Activated T-helper 2 cell treated with anti-CD3 and anti-CD28 coated beads, Interferon-gamma antibody, Interleukin-2, Interleukin-4, amounts not matched to agents 10 μg/mL and 5 μg/mL and 100 μg/mL, durations not matched to agents 14 hours and 24 hours and 36 hours (primary cell): Measurements from ENCODE around the gene TBX15. TPM values are rescaled to one million over a fixed set of nuclear protein-coding genes. Genes with fewer than 3 reads are reported as not detected.

Experiments
- DNase-seq: peaks from one replicate; pipeline ENCODE4 v3.0.0; 2021; ENCODE audit warnings: low spot score
- H3K27ac Mint-ChIP-seq: one replicate; pipeline ENCODE4 v1.8.0; 2021; ENCODE audit warnings: mixed read lengths
- H3K27me3 Mint-ChIP-seq: one replicate; pipeline ENCODE4 v1.8.0; 2021; ENCODE audit warnings: low read depth, mixed read lengths
- H3K36me3 Mint-ChIP-seq: one replicate; pipeline ENCODE4 v1.8.0; 2021; ENCODE audit warnings: low read depth, mixed read lengths
- H3K4me1 Mint-ChIP-seq: one replicate; pipeline ENCODE4 v1.8.0; 2021; ENCODE audit warnings: low read depth, mixed read lengths
- H3K4me3 Mint-ChIP-seq: one replicate; pipeline ENCODE4 v1.8.0; 2021; ENCODE audit warnings: low read depth, mild to moderate bottlenecking, moderate library complexity, mixed read lengths
- H3K9me3 Mint-ChIP-seq: one replicate; pipeline ENCODE4 v1.8.0; 2021; ENCODE audit warnings: mixed read lengths
- intact Hi-C: fragments of 100-400 bp; cut with micrococcal nuclease; formaldehyde crosslinking; loops from one replicate; pipeline ENCODE4 v1.15.1; 2023
- total RNA-seq: library from RNA; stranded (reverse); gene quantifications from 2 replicates; pipeline ENCODE4 v1.2.3, GENCODE V29; 2022

The TBX15 gene
- total RNA-seq, 1 donor from 2014 or later: not detected

GRCh38 chr1:118987468-118988185 lies 516 bp downstream of the TBX15 start:
- DNase-seq: no peak
- Mint-ChIP-seq H3K27me3 (peaks cover 95% of the 10 kb centered on the region), H3K9me3 (peaks cover 11% of the 10 kb centered on the region), H3K27ac (no peak overlapping the region), H3K36me3 (peaks cover 26% of the 10 kb centered on the region), H3K4me3 (no peak overlapping the region), H3K4me1 (peaks cover 5% of the 10 kb centered on the region)
- intact Hi-C loops: loop anchor here (2.0 kb wide), 2 partner anchors 15 to 21 kb away; no protein-coding TSS in a partner anchor

- H3K4me3 Mint-ChIP-seq: no peak overlapping the region
- peaks cover 5% of the 10 kb centered on the region for H3K4me1 Mint-ChIP-seq
- no peak overlapping the region for H3K27ac Mint-ChIP-seq
- no peak for DNase-seq
- intact Hi-C loops: loop anchor here (2.0 kb wide), 1 partner anchor 22 kb away; no protein-coding TSS in a partner anchor
- H3K9me3 Mint-ChIP-seq: peaks cover 11% of the 10 kb centered on the region
- peaks cover 95% of the 10 kb centered on the region for H3K27me3 Mint-ChIP-seq
- peaks cover 21% of the 10 kb centered on the region for H3K36me3 Mint-ChIP-seq
Observed at GRCh38 chr1:118986555-118987467, 1.3 kb downstream of the TBX15 start.

GRCh38 chr1:118985640-118986554 lies 2.2 kb downstream of the TBX15 start:
- Mint-ChIP-seq H3K27me3 (peaks cover 93% of the 10 kb centered on the region), H3K4me1 (peaks cover 5% of the 10 kb centered on the region), H3K4me3 (no peak overlapping the region), H3K36me3 (peaks cover 21% of the 10 kb centered on the region), H3K9me3 (peaks cover 11% of the 10 kb centered on the region), H3K27ac (peak overlapping the region; percentile 1)
- no peak for DNase-seq
- intact Hi-C loops: loop anchor here (2.0 kb wide), 1 partner anchor 23 kb away; no protein-coding TSS in a partner anchor

GRCh38 chr1:118984722-118985639 lies 3.2 kb downstream of the TBX15 start:
- Mint-ChIP-seq H3K27ac (peak overlapping the region; percentile 1), H3K9me3 (peaks cover 11% of the 10 kb centered on the region), H3K36me3 (peaks cover 24% of the 10 kb centered on the region), H3K27me3 (peaks cover 93% of the 10 kb centered on the region), H3K4me1 (peaks cover 5% of the 10 kb centered on the region), H3K4me3 (no peak overlapping the region)
- DNase-seq: no peak
- intact Hi-C loops: no loop called here

- Mint-ChIP-seq H3K27me3 (peaks cover 90% of the 10 kb centered on the region), H3K27ac (no peak overlapping the region), H3K9me3 (peaks cover 11% of the 10 kb centered on the region), H3K4me3 (no peak overlapping the region), H3K36me3 (peaks cover 28% of the 10 kb centered on the region), H3K4me1 (peaks cover 5% of the 10 kb centered on the region)
- intact Hi-C loops: no loop called here
- DNase-seq: no peak
Observed at GRCh38 chr1:118984086-118984721, 3.9 kb downstream of the TBX15 start.

GRCh38 chr1:118983558-118984041 lies 4.5 kb downstream of the TBX15 start:
- H3K4me3 Mint-ChIP-seq: no peak overlapping the region
- intact Hi-C loops: no loop called here
- H3K9me3 Mint-ChIP-seq: peaks cover 11% of the 10 kb centered on the region
- H3K4me1 Mint-ChIP-seq: peaks cover 5% of the 10 kb centered on the region
- H3K27me3 Mint-ChIP-seq: peaks cover 89% of the 10 kb centered on the region
- H3K27ac Mint-ChIP-seq: no peak overlapping the region
- no peak for DNase-seq
- peaks cover 29% of the 10 kb centered on the region for H3K36me3 Mint-ChIP-seq

- Mint-ChIP-seq H3K4me3 (no peak overlapping the region), H3K27ac (no peak overlapping the region), H3K9me3 (peaks cover 11% of the 10 kb centered on the region), H3K4me1 (peaks cover 5% of the 10 kb centered on the region), H3K27me3 (peaks cover 89% of the 10 kb centered on the region), H3K36me3 (peaks cover 29% of the 10 kb centered on the region)
- intact Hi-C loops: no loop called here
- no peak for DNase-seq
Observed at GRCh38 chr1:118982821-118983557, 5.2 kb downstream of the TBX15 start.

GRCh38 chr1:118982266-118982665 lies 5.9 kb downstream of the TBX15 start:
- Mint-ChIP-seq H3K27me3 (peaks cover 89% of the 10 kb centered on the region), H3K27ac (no peak overlapping the region), H3K36me3 (peaks cover 29% of the 10 kb centered on the region), H3K4me3 (no peak overlapping the region), H3K4me1 (peaks cover 5% of the 10 kb centered on the region), H3K9me3 (peaks cover 11% of the 10 kb centered on the region)
- no peak for DNase-seq
- intact Hi-C loops: no loop called here

- peaks cover 3% of the 10 kb centered on the region for H3K4me1 Mint-ChIP-seq
- intact Hi-C loops: no loop called here
- peaks cover 25% of the 10 kb centered on the region for H3K36me3 Mint-ChIP-seq
- peaks cover 11% of the 10 kb centered on the region for H3K9me3 Mint-ChIP-seq
- no peak overlapping the region for H3K4me3 Mint-ChIP-seq
- DNase-seq: no peak
- no peak overlapping the region for H3K27ac Mint-ChIP-seq
- H3K27me3 Mint-ChIP-seq: peaks cover 83% of the 10 kb centered on the region
Observed at GRCh38 chr1:118981436-118981835, 6.7 kb downstream of the TBX15 start.

GRCh38 chr1:118979754-118980575 lies 8.2 kb downstream of the TBX15 start:
- Mint-ChIP-seq H3K4me1 (peaks cover 3% of the 10 kb centered on the region), H3K4me3 (no peak overlapping the region)

More at GRCh38 chr1:118979754-118980575, 8.2 kb downstream of the TBX15 start:
- no peak for DNase-seq
- H3K27me3 Mint-ChIP-seq: peaks cover 69% of the 10 kb centered on the region
- intact Hi-C loops: no loop called here
- H3K36me3 Mint-ChIP-seq: peaks cover 16% of the 10 kb centered on the region
- H3K27ac Mint-ChIP-seq: no peak overlapping the region
- H3K9me3 Mint-ChIP-seq: peaks cover 4% of the 10 kb centered on the region
